Lower lobe of right lung (tissue), 2 donors: ENCODE data around the gene SEMA3G. TPM values are rescaled to one million over a fixed set of nuclear protein-coding genes. Genes with fewer than 3 reads are reported as not detected.

Source experiments
- ATAC-seq, 2 donors: fragments of 200-7000 bp; cut with Tn5 transposase; one replicate each; pipeline ENCODE4 v1.9.1; 2020 to 2022; ENCODE audit warnings: mild to moderate bottlenecking in 2 of 2, moderate library complexity in 2 of 2
- DNase-seq: peaks from one replicate; pipeline ENCODE4 v3.0.0-alpha.2; 2020
- H3K27ac ChIP-seq: fragments of 200-600 bp; one replicate; pipeline ENCODE4 v1.8.0; 2022
- H3K27me3 ChIP-seq: fragments of 200-600 bp; one replicate; pipeline ENCODE4 v1.8.0; 2022; ENCODE audit warnings: low read depth
- H3K36me3 ChIP-seq: fragments of 200-600 bp; one replicate; pipeline ENCODE4 v1.8.0; 2022; ENCODE audit warnings: mild to moderate bottlenecking
- H3K4me1 ChIP-seq: fragments of 200-600 bp; one replicate; pipeline ENCODE4 v1.8.0; 2022
- H3K4me3 ChIP-seq: fragments of 200-600 bp; one replicate; pipeline ENCODE4 v1.8.0; 2022; ENCODE audit warnings: mild to moderate bottlenecking
- H3K9me3 ChIP-seq: fragments of 200-600 bp; one replicate; pipeline ENCODE4 v1.8.0; 2022
- intact Hi-C: fragments of 100-400 bp; cut with DNase I; formaldehyde crosslinking; loops from one replicate; pipeline ENCODE4 v1.11.0; 2022
- total RNA-seq: library from RNA; stranded (reverse); fragmentation: NEBNext Ultra II Directional; extraction: Animal tissue kit (Norgen Biotek cat#: 25700); gene quantifications from one replicate; pipeline ENCODE4 v1.2.1, GENCODE V29; 2021
- TF ChIP-seq, protein P1 (sequence below): fragments of 200-600 bp; IDR thresholded peaks from one replicate; pipeline ENCODE4 v1.8.0; 2022; ENCODE audit warnings: antibody characterized with exemption, mild to moderate bottlenecking
- donor health status: DM: no; HTN: yes; CAD: no; lungs with severe emphysema.

The SEMA3G gene
- total RNA-seq, 1 donor from 2014 or later, result 23.6 TPM

DNA sequence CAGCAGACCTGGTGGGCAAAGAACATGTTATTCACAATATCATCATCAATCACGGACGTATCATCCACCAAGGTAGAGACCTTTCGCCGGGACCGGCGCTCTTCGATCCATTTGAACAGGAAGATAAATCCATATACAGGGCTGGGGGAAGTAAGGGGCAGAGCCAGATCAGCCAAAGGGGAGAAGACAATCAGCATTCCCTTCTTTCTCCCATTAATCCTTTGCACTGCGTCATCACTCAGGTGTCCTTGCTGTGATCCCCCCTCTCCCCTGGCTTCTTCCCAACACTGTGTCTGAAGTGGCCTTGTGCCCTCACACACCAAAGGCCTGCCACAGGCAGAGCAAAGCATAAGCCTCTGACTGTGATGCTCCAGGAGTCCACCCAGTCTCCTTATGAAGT lies 36.4 kb downstream of the SEMA3G start:
- H3K27me3 ChIP-seq, result no peaks in the 10 kb centered on the region
- no peak overlapping the region for H3K27ac ChIP-seq
- peak overlapping the region; percentile 98 for H3K4me3 ChIP-seq
- DNase-seq, result no peak
- no peak for ATAC-seq
- intact Hi-C loops, result no loop called here
- TF ChIP-seq, protein P1, sequence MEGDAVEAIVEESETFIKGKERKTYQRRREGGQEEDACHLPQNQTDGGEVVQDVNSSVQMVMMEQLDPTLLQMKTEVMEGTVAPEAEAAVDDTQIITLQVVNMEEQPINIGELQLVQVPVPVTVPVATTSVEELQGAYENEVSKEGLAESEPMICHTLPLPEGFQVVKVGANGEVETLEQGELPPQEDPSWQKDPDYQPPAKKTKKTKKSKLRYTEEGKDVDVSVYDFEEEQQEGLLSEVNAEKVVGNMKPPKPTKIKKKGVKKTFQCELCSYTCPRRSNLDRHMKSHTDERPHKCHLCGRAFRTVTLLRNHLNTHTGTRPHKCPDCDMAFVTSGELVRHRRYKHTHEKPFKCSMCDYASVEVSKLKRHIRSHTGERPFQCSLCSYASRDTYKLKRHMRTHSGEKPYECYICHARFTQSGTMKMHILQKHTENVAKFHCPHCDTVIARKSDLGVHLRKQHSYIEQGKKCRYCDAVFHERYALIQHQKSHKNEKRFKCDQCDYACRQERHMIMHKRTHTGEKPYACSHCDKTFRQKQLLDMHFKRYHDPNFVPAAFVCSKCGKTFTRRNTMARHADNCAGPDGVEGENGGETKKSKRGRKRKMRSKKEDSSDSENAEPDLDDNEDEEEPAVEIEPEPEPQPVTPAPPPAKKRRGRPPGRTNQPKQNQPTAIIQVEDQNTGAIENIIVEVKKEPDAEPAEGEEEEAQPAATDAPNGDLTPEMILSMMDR, result no peak
- no peaks in the 10 kb centered on the region for H3K9me3 ChIP-seq
- H3K4me1 ChIP-seq, result peaks cover 44% of the 10 kb centered on the region
- H3K36me3 ChIP-seq, result peaks cover 53% of the 10 kb centered on the region

DNA sequence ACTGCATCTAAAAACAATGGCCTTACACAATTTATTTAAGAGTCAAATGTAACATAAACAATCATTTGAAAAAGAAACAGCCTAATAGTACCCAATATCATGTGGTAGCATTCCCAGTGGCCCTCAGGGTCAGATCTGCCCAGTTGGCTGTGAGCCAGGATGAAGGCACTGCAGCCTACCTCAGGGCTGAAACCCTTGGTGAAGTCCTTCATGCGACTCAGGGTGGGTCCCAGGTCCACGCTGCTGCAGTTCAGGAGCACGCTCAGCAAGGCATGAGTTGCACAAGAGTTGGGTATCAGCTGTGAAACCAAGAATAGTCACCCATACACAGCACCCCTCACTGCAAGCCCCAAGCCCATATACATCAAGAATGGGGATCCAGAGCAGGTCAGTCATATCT lies 37.1 kb downstream of the SEMA3G start:
- no peaks in the 10 kb centered on the region for H3K27me3 ChIP-seq
- intact Hi-C loops, result no loop called here
- H3K4me3 ChIP-seq, result no peak overlapping the region
- peaks cover 60% of the 10 kb centered on the region for H3K36me3 ChIP-seq
- no peaks in the 10 kb centered on the region for H3K9me3 ChIP-seq
- DNase-seq, result no peak
- ATAC-seq, result no peak
- H3K4me1 ChIP-seq, result peaks cover 38% of the 10 kb centered on the region
- TF ChIP-seq, protein P1, result no peak
- H3K27ac ChIP-seq, result no peak overlapping the region

DNA sequence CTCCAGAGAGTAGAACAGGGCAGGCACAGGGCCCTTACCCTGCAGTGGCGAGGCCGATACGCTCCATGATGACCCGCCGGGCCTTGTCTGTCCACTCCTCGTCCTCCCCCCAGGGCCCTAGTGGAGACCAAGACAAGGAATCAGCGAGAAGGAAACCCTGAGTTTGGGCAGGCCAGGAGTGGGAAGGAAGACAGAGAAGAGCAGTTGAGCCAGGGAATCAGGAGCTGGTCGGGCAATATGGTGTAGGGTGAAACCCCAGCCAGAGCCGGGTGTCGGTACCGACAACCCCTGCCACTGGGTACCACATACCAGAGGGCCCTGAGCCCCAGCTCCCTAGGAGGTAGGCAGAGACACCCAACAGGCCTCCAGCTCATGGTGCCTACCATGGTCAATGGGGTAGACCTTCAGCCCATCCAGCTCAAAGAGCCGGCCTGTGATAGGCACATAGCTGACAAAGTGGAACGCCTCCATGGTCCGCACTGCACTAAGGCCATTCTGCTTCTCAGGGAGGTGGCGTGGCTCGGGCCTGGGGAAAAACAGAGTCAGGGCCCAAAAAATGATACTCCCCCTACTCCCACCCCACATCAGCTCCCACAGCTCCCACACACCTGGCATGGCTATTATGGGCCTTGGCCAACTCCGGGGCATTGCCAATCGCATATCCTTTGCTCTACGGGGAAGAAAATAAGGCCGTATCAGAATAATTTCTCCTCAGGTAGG lies 38.0 kb downstream of the SEMA3G start:
- DNase-seq (no peak), ATAC-seq (no peak)
- peaks cover 29% of the 10 kb centered on the region for H3K4me1 ChIP-seq
- intact Hi-C loops, result no loop called here
- no peak overlapping the region for H3K27ac ChIP-seq
- no peak overlapping the region for H3K4me3 ChIP-seq
- peaks cover 68% of the 10 kb centered on the region for H3K36me3 ChIP-seq
- TF ChIP-seq, protein P1, result no peak
- no peaks in the 10 kb centered on the region for H3K9me3 ChIP-seq
- H3K27me3 ChIP-seq, result no peaks in the 10 kb centered on the region

DNA sequence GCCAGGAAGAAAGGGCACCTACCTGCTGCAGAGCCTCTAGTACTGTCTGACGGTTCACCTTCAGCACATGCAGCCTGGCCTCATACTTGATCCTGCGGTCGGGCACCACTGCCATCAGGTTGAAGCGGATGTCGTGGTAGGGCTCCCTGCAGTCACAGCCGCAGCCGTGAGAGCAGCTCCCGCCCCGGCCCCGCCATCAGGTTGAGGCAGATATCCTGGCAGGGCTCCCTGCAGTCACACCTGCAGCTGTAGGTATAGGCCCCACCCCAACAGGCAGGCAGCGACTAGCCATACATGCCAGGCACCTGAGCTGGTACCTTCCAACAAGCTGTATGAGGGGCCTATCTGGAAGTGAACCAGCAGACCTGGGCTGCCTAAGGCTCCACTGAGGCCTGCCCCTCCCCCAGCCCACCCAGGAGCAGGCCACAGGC lies 38.7 kb downstream of the SEMA3G start:
- TF ChIP-seq, protein P1, result no peak
- DNase-seq, result peak; percentile 44
- no peak overlapping the region for H3K27ac ChIP-seq
- no peak for ATAC-seq
- H3K27me3 ChIP-seq, result no peaks in the 10 kb centered on the region
- no peak overlapping the region for H3K4me3 ChIP-seq
- H3K36me3 ChIP-seq, result peaks cover 75% of the 10 kb centered on the region
- peaks cover 22% of the 10 kb centered on the region for H3K4me1 ChIP-seq
- no peaks in the 10 kb centered on the region for H3K9me3 ChIP-seq
- intact Hi-C loops, result no loop called here

DNA sequence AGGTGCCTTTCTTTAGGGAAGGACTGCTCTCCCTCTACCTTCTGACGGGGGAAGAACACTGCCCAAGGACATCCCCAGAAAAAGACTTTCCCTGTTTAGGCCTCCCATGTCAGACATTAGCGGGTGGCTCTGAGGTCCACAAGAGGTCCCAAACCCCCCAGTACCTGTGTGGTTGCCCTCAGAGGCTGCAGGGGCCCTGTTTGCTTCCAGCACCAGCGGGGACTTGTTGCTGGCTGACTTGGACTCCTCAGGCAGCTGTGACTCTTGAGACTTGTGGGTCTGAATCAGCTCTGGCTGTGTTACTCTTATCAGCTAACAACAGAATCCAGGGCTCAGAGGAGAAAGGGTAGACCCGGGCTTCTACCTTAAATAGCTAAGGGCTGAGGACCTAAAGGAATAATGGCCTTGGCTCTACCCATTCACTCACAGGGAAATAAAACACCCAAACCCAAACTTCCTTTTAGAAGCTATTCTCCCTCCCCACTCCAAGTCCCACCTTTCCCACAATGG lies 39.2 kb downstream of the SEMA3G start:
- Histone ChIP-seq H3K27ac (no peak overlapping the region), H3K4me1 (peaks cover 16% of the 10 kb centered on the region), H3K9me3 (no peaks in the 10 kb centered on the region), H3K36me3 (peaks cover 81% of the 10 kb centered on the region), H3K27me3 (no peaks in the 10 kb centered on the region), H3K4me3 (no peak overlapping the region)
- intact Hi-C loops, result no loop called here
- TF ChIP-seq, protein P1, result no peak
- DNase-seq, result no peak
- ATAC-seq, result no peak
